ENCODE data around the gene CCL27.
A peak's percentile ranks its signal among the peaks of the same experiment; 100 is the strongest.
"Not testable (repeated sequence)": the region's sequence is repeated elsewhere in the genome, so short reads cannot be mapped to it uniquely, and the experiment has no call there.

CCL27 gene

GRCh38 chr9:34648673-34649072 lies 13.8 kb downstream of the CCL27 start:
- no peak for DNase-seq

DNA sequence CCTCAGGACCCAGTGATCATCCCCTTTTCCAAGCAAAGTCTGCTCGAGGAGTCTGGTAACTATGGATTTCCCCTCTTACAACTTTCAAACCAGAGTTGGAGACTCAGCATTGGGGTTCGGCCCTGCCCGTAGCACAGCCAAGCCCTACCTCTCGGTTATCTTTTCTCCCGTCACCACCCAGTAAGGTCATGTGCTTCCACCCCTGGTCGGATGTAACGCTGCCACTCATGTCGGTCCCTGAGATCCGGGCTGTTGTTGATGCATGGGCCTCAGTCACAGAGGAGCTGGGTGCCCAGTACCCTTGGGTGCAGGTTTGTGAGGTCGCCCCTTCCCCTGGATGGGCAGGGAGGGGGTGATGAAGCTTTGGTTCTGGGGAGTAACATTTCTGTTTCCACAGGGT lies 14.8 kb downstream of the CCL27 start:
- DNase-seq: no peak

DNA sequence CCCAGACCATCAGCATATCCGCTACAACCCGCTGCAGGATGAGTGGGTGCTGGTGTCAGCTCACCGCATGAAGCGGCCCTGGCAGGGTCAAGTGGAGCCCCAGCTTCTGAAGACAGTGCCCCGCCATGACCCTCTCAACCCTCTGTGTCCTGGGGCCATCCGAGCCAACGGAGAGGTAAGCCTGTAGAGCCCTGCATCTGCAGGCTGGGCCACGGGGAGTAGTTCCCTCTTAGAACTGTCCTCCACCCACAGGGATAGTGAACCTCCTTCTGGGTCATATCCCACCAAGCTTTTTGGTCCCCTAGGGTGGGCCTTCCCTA lies 15.4 kb downstream of the CCL27 start:
- no peak for DNase-seq

DNA sequence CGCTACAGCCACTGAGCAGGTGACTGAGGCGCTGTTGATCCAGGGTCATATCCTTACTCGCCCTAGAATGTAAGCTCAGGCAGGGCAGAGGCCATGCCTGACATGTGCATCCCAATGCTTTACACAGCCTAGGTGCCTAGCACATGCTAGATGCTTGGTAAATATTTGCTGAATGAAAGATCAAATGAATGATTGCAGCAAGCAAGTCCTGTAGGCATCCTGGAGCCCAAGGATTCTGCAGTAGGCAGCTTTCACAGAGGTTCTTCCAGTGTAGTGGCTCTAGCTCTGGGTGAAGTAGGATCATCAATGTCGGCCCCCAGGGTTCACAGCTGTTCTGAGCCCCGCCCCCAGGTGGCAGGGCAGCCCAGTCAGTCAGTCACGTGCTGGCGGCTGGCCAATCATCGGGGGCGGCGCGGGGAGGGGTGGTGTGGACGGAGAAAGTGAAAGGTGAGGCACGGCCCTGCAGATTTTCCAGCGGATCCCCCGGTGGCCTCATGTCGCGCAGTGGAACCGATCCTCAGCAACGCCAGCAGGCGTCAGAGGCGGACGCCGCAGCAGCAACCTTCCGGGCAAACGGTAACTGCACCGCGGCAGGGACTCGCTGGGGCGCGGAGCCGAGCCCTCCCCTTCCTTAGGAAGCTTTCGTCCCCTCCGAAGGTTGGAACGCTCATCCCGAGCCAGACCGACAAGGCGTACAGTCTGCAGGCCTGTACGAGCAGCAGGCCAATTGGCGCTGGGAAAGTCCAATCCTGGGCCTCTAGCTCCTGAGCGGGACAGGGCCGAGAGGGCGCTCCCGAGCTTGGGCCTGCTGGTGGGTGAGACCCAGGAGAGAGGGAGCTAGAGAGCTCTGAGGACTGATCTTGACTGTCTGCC lies 16.0 kb downstream of the CCL27 start, which contains the start of gene GALT:
GALT (plus strand) TSS at position 465 of the 873 bp plus-strand sequence; CDS start at position 495, 30 bp downstream.
- DNase-seq: peak; percentile 95

GRCh38 chr9:34644766-34645314 lies 17.6 kb downstream of the CCL27 start:
- no peak for DNase-seq

DNA sequence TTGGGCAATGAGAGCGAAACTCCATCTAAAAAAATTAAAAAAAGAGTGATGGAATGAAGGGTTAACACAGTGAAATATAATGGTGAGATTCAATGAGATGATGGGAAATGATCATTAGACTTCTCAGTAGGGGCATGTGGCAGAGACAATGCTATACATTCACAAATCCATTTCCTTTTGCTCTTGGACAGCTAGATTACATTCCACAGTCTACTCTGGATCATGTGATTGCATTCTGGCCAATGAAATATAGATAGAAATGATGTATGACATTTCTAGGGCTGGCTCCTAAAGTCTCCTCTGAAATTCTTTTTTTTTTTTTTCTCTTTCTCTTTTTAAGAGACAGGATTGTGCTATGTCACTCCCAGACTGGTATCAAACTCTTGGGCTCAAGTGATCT lies 19.8 kb downstream of the CCL27 start:
- no peak for DNase-seq

GRCh38 chr9:34639322-34639721 lies 23.1 kb downstream of the CCL27 start:
- not testable (repeated sequence) for DNase-seq

- no peak for DNase-seq
These were observed 24.4 kb downstream of the CCL27 start for GRCh38 chr9:34638138-34638445.

DNA sequence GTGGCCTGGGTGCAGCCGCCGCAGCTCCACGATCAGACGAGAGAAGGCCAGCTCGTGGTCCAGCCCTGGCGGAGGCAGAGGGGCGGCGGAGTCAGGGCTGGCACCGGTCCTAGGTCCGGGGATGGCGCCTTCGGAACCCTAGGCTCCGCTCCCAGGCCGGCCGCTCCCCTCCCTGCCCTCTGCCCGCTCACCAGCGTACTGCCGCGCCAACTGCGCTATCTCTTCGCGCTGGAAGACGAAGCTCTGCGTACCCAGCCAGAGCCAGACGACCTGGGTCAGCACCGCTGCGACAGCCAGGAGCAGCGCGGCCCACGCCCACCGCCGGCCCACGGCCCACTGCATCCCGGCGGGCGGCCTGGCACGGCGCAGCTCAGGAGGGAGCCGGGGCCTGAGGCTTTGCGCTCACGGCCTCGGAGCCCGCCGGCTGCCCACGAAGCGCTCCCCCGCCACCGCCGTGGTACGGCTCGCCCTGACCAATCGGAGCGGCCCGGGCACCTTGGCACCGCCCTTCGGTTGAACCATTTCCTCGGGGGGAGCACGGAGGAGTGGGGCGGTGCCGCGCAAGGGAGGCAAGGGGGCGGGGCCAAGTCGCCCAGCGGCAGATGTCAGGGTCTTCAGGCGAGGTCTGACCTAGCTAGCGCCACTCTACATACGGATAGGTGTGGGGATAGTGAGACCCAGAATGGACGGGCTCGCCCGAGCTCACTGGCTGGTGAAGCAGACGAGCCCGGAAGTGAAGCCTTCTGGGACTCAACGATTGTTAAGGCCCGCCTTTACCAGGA lies 24.9 kb downstream of the CCL27 start, which contains the start of gene SIGMAR1:
SIGMAR1 (minus strand) TSS at position 432 of the 782 bp plus-strand sequence; CDS start at position 342, 90 bp downstream.
- DNase-seq: peak; percentile 90

DNA sequence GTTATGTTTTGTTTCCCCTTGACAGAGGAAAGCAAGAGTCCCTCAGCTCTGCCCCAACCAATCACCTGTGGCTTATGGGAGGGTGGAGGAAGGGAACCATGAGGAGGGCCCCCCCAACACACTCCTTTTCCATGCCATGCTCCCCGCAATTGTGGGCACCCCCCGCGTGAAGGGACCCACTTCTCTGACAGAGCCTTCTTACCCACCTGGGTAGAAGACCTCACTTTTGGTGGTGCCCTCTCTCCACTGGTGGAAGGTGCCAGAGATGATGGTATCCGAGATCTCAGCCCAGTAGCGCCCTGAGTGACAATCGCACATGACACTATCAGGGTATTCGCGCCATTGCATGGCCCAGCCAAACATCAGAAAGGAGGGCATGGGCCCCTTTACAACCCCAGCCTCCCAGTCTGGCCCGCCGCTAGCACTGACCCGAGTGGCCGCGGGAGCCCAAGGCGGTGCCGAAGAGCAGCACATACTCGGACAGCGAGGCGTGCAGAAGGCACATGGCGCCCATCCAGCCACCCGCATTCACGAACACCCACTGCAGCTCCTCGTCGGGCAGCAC lies 25.6 kb downstream of the CCL27 start:
- DNase-seq: no peak

GRCh38 chr9:34635556-34635955 lies 26.9 kb downstream of the CCL27 start:
- DNase-seq: no peak

- DNase-seq: no peak
These were observed 27.8 kb downstream of the CCL27 start for GRCh38 chr9:34634551-34635248.

GRCh38 chr9:34633851-34634550 lies 28.5 kb downstream of the CCL27 start:
- DNase-seq: peak; percentile 59

GRCh38 chr9:34633166-34633565 lies 29.3 kb downstream of the CCL27 start:
- DNase-seq: no peak

DNA sequence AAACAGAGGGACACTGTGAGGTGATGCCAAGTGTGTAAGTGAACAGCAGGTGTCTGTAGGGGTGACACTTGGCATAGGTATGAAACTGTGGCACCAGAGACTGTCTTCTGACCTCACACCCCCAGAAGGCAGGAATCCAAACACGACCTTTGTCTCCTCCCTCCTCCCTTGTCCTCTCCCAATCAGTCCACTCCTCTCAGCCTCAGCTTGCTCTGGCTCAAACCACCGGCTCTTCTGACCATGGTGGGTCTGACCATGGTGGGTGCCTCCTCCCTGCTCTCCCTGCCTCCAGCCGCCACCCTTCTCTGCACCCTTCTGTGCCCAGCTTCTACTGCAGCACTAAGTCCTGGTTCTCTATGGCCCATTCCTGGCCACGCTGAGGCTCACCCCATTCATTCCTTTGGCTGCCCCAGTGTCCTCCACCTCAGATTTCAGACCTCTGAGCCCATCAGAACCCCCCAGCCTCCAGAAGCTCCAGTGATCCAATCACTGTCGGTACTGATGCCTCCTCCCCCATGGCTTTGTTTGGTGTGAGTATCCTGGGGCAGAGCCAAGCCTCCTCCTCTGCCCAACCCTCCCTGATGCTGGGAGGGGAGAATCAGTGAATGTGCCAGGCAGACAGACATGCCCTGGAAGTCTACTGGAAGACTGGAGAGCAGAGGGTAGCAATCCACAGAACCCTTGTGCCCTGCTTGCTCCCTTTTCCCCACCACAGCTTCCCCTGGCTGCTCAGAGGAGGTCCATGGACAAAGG lies 31.9 kb downstream of the CCL27 start:
- no peak for DNase-seq

GRCh38 chr9:34629491-34629808 lies 33.0 kb downstream of the CCL27 start:
- DNase-seq: no peak

GRCh38 chr9:34628656-34629490 lies 33.6 kb downstream of the CCL27 start, which contains the start of gene ARID3C:
TSS of gene ARID3C (minus strand) at chr9:34629066. CDS start at chr9:34628014, 1,052 bp downstream.
- DNase-seq: peak; percentile 32

GRCh38 chr9:34627716-34628655 lies 34.5 kb downstream of the CCL27 start:
- no peak for DNase-seq

GRCh38 chr9:34625186-34625486 lies 37.3 kb downstream of the CCL27 start:
- DNase-seq: no peak

Measured in activated effector memory CD4-positive, alpha-beta T cell treated with Interleukin-2 at 50 U/mL for 16 hours (primary cell).